Left renal cortex interstitium (tissue), 4 donors: ENCODE data around the gene IL36G. TPM values are rescaled to one million over a fixed set of nuclear protein-coding genes. Genes with fewer than 3 reads are reported as not detected.

ENCODE experiments used
- DNase-seq, 4 donors: peaks; one replicate each; pipeline ENCODE4 v3.0.0-alpha.2; 2013; ENCODE audit warnings: low read depth in 4 of 4, low spot score in 2 of 4, missing footprints in 1 of 4
- polyA plus RNA-seq, 4 donors: library from polyadenylated mRNA; unstranded; fragments of 120-200 nt; gene quantifications; one replicate each; pipeline ENCODE4 v1.2.1, GENCODE V29; 2013; ENCODE audit not compliant: insufficient read length in 4 of 4

Gene IL36G
- polyA plus RNA-seq, 4 donors, result 0.21 to 0.25 TPM; not detected in 2

DNA sequence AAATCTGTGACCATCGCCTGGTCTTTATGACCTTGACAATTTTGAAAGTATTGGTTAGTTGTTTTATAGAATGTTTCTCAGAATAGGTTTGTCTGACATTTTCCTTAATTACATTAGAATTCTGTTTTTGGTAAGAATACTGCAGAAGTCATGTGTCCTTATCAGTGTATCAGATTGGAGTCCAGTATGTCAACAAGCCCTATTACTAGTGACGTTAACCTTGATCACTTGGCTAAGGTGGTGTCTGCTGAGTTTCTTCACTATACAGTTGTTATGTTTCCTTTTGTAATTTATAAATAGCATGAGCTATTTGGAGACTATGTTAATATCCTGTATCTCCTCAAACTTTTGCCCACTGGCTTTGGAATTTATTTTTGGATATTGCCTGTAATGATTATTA lies 10.8 kb upstream of the IL36G start:
- DNase-seq, result no peak

DNA sequence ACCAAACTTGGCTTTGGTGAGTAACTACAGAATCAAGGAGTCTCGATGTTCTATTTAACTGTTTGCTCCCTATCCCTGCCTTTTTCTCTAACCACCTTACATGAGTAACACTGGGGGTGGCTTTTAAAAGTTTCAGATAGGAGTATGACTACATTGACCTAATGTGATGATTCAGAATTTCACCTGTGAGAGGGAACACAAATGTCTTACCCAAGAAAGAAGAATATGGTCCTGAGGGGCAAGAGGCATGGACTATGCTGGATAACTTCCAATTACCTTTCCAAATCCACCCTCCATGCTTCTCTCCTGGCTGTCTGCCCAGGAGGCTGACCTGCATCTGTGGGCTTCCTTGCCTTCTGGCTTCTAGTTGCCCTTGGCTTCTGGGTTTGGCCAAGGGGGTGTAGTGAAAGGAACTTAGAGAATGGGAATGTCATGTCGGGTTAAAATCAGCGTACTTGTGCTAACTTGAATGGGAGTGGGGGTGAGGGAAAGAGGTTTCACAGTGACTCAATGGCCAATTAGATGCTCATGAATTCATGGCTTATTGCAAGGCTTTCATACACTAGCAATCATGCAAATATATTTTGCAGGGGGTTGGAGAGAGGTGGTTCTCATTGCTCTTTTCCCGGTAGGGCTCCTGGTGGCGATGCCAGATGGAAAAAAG lies 5.3 kb upstream of the IL36G start:
- DNase-seq, result no peak

DNA sequence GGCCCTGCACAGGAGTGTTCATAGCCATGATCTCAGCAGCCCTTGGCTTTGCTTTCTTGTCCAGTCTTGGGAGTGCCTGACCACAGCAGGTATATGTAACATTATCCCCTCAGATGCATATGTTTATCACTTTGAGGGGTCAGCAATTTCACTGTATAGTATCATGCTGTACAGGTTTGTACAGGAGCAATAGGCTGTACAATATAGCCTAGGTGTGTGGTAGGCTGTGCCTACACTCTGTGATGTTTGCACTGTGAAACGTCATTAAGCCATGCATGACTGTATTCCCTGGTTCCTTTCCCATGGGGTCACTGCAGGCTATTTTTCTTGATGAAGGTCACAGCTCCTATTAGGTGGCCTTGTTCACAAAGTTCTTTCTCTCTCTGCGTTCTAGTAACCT lies 4.7 kb upstream of the IL36G start:
- no peak for DNase-seq

DNA sequence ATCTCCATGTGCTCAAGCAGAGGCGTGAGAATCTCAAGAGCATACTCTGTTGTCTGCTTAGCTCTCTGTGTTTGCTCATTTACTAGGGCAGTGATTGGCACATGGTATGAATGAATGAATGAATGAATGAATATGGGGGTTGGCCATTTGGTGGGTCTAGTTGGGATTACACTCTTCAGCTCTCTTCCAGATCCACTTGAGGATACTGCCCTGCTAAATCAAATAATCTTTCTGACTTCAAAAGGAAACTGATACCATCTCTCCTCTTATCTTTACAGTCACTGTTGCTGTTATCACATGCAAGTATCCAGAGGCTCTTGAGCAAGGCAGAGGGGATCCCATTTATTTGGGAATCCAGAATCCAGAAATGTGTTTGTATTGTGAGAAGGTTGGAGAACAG lies 1.9 kb downstream of the IL36G start:
- DNase-seq, result no peak

DNA sequence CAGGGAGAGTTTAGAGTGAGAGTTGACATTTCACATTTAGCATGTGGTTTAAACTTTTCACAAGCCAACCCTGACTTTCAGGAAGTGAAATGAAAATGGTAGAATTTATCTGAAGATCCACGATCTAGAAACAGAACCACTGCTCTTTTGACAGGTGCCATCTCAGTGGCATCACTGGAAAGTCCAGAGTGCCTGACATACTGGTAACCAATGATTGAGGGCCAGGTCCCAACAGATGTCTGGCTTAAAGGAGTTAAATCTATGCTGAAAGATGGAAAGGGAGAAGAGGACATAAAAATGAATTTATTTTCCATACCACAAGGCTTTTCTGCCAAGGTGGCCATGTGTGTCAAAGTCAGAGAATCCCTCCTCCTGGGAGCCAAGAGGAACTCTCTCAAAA lies 2.7 kb downstream of the IL36G start:
- no peak for DNase-seq

DNA sequence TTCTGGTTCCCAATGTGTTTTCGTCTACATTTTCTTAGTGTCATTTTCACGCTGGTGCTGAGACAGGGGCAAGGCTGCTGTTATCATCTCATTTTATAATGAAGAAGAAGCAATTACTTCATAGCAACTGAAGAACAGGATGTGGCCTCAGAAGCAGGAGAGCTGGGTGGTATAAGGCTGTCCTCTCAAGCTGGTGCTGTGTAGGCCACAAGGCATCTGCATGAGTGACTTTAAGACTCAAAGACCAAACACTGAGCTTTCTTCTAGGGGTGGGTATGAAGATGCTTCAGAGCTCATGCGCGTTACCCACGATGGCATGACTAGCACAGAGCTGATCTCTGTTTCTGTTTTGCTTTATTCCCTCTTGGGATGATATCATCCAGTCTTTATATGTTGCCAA lies 7.3 kb downstream of the IL36G start:
- DNase-seq, result no peak

DNA sequence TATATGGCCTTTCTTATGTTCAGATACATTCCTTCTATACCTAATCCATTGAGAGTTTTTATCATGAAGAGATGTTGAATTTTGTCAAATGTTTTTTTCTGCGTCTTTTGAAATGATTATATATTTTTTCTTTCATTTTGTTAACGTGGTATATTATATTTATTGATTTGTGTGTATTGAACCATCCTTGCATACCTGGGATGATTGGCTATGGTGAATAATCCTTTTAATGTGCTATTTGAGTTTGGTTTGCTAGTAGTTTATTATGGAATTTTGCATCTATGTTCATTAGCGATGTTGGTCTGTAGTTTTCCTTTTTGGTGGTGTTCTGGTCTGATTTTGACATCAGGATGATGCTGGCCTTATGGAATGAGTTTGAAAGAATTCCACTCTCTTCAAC lies 11.8 kb downstream of the IL36G start:
- DNase-seq, result no peak

DNA sequence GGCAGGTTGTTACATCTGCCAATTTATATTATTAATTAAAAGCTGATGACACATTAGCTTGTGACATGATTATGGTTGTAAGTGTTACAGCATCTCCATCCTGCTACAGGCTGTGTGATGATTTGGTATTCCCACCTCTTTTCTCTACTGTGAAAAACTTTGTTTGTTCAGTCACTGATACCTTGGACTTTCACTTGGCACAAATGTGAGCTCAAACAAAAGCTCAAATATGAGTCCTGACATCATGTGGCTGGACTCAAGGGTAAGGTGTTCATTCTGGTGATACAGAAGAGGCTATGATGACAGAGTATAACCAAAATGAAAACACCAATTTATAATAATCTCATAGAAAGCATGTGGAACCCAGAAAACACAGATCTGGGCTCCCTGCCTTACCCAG lies 16.0 kb downstream of the IL36G start:
- no peak for DNase-seq

DNA sequence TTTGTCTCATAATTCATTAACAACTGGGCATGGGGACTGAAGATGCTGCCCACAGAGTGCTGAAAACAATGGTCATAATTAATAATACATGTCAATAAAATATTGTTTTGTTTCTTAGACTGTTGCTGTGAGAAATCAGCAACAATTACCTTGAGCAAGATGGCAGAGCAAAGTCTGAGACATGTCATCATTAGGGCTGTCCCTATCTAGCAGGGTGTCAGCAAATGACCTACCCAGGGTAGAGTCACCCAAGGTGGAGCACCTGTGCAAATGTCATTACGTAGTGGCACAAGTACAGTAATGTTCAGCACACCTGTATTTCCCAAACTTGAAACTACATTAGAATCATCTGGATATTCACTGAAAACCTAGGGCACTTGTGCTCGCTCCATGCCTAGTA lies 16.8 kb downstream of the IL36G start:
- DNase-seq, result no peak

DNA sequence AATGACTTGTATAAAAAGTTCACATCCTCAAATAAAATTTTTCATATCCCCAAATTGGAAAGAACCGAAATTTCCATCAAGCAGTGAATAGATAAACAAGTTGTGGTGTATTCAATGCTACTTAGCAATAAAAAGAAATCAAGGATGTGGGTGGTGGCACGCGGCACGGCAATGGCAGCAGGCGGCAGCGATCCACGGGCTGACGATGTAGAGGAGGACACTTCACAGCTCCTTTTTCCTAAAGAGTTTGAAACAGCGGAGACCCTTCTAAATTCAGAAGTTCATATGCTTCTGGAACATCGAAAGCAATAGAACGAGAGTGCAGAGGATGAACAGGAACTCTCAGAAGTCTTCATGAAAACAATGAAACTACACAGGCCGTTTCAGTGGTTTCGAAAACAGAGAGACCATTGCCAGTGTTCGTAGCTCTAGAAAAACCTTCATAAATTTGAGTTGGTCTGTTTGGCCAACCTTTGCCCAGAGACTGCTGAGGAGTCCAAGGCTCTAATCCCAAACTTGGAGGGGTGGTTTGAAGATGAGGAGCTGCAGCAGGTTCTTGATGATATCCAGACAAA lies 17.6 kb downstream of the IL36G start:
- DNase-seq, result no peak

DNA sequence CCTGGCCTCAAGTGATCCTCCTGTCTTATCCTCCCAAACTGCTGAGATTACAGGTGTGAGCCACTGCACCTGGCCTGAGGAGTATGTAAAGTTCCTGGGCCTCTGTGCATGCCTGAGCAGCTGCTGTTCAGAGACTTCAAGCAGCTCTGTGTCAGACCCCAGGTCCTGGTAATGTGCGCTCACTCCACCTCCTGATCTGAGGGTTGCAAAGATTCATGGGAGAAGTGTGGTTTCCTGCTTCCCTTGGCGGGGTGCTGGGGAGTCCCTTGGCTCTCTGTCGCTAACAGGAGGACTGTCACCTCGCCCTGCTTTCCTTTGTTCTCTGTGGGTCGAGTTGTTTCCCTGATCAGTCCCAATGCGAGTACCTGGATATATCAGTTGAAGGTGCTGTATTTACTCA lies 18.8 kb downstream of the IL36G start:
- DNase-seq, result no peak

DNA sequence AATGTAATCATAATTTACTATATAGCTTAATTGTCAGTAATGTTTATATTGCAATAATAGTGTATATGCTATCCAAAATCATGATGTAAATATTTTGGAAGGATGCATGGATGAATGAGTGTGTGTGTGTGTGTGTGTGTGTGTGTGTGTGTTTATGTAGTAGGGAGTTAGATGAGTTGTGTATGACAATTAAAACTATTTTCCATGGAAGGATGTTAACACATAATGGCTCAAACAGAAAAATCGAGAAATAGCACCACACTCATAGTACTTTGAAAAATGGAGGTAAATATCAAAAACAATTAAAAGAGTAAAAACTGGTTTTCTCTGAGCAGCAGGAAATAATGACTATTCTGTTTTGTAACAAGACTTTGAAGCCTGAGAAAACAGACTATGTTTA lies 19.3 kb downstream of the IL36G start:
- DNase-seq, result no peak

DNA sequence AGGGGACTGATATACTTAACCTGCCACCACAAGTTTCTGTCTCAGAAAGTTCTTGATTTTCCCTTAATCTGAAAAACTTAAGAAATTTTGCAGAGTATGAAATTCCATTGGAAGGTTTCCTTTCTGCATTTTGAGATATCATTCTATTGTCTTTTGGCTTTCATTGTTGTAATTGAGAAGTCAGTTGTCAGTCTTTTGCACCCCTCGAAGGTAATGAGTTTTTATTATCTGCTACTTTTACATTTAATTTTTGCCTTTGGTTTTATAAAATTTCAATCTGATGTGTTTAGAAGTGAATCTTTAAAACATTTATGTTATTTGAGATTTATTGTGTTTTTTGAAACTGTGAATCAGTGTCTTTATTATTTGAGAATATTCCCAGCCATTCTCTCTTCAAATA lies 22.6 kb downstream of the IL36G start:
- no peak for DNase-seq

DNA sequence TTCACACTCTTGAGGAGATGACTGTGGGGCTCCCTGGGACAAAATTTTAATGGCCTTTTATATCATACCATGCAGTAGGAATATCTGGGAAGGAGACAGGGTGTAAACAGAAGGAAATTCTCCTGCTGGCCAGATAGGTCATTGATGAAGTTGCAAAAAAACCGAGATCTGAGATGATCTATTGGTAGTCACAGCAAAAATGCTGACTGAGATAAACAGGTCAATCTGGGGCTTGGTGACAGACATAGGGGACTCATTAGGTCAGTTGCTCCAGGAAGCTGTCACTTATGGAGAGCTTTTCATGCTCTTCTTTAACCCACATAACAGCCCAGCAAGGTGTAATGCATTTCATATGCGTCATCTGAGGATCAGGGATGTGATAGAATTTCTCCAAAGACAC lies 24.9 kb downstream of the IL36G start:
- DNase-seq, result no peak

DNA sequence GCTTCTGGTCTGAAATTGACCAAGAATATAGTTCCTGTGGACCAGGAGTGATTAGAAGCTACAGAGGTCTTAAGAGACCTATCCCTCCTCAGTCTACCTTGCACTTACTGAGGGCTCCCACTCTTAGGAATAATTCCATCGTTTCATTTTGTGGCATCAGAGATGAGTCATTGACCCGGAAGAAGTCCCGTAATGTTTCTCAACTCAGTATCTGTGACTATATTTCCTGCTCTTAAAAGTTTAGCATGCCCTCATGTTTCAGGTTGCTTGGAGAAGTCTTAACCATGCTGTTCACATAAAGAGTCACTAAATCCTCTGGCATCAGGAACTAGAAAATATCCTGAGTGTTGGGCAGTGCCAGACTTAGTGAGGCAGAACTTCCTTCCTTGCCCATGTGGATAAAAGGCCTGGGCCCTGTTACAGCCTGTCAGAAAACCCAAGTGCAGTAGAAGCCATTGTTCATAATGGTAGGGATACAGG lies 27.3 kb downstream of the IL36G start, which contains the start of gene IL36A:
Gene IL36A (plus strand): TSS at position 430 of the 480 bp plus-strand sequence. CDS start 413 bp downstream, outside the sequence.
- no peak for DNase-seq

DNA sequence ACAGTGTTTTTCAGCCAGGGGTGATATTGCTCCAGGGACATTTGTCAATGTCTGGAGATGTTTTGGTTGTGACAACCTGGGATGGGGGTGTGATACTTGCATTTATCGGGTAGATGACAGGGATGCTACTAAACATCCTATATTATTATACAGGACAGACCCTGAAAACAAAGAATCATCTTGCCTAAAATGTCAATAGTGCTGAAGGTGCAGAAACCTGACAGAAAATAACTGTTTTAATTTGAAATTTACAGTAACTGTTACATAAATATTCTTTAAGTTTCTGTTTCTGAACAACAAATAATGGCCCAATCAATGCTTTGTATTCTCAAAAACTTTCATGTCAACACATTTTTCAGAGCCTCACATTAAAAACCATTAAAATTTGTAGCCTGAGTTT lies 29.4 kb downstream of the IL36G start:
- no peak for DNase-seq

DNA sequence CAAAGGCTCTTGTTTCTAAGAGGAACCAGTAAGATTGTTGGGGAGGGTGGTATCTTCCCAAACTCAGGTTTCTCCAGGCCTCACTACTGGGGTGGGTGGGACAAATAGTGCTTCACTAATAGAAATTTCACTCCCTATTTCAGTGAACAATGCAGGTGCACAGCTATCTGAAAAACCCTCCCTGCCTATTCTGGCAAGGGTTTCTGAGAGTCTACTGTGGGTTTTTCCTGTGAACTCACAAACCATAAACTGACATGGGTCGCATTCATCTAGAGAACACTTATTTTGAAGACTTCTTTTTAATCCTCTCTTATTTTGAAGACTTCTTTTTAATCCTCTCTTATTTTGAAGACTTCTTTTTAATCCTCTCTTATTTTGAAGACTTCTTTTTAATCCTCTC lies 31.8 kb downstream of the IL36G start:
- no peak for DNase-seq

DNA sequence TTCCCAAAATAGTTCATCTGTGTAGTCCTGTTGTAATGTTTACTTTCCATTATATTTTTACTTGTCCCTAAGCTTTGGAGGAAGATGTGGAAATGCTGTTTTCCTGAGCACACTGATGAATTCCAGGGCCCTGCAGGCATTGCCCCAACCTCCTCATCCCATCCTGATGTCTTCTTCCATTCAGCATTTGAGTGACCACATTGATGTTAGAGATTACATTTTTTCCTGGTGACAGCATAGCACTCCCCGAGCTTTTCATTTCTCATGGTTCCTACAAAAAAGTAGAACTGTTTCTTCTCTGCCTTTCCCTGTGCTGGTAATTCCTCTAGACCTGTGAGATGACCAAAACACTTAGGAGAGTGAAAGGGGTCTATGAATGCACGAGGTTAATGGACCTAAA lies 32.3 kb downstream of the IL36G start:
- DNase-seq, result no peak

DNA sequence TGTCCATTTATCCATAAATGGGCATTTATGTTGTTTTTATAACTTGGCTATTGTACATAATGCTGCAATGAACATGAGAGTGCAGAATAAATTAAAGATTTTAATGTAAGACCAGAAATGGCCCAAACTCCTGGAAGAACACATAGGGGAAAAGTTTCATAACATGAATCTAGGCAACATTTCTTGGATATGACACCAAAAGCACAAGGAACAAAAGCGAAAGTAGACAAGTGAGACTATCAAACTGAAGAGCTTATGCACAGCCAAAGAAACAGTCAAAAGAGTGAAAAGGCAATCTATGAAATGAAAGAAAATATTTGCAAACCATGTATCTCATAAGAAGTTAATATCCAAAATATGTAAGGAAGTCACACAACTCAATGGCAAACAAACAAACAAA lies 33.3 kb downstream of the IL36G start:
- no peak for DNase-seq

DNA sequence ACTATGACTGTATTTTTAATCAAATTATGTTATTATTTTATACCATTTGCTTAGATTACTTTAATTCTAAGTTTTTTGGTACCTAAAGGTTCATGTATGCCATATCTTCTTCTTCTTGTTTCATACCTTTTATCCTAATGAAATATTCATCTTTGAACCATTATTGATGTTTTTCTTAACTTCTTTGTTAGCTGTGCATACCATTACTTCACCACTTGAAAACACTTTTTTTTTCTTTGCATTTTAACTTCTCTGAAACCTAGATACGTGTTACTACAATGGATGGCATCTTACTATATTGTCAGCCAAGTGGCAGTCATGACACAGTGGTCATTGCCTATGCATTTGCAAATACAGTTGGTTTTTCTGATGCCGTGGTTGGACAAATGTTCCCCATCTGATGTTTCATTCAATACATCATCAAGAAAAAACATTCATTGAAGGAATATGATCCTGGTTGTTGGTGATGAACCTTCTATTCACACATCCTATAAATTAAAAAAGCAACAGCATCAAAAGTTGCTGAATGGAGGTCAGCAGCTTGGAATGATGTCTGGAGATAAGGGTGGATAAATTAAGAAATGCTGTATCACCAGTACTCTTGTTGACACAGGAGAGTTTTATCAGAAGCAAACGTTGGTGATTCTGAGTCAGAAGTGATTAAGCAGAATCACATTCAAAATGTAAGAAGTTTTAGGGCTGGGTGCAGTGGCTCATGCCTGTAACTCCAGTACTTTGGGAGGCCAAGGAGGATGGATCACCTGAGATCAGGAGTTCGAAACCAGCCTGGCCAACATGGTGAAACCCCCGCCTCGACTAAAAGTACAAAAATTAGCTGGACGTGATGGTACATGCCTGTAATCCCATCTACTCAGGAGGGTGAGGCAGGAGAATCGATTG lies 34.9 kb downstream of the IL36G start:
- no peak for DNase-seq

DNA sequence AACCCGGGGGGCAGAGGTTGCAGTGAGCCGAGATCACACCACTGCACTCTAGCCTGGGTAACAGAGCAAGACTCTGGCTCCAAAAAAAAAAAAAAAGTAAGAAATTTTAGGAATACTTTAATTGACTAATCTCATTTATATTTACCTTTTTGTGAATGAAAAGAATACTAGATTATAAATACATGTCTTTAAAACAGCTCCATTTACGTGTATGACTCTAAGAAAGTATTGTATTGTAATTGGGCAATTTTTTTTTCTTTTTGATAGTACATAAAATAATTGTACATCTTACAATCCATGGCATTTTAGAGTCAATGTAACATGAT lies 35.5 kb downstream of the IL36G start:
- no peak for DNase-seq

DNA sequence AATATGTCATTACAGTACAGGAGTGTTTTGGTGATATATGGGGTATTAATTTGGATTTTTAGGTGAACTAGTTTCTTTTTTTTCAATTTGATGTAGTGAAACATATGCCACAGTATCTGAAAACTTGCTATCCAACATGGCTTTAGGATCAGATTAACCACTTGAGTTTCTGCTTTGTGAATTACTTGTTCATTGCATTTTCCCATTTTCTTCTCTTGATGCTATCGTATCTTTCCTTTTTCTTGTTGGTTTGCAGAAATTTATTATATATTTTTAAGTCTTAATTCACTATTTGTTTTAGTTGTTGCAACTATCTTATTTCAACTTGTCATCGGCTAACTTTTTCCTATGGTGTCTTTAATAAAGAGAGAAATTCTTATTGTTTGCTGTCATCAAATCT lies 36.3 kb downstream of the IL36G start:
- no peak for DNase-seq
